Gastroesophageal sphincter (tissue), 4 donors: ENCODE results near the gene HOXD13. TPM values are rescaled to one million over a fixed set of nuclear protein-coding genes. Genes with fewer than 3 reads are reported as not detected.

Experiments
- ATAC-seq: fragments of 150-250 bp; one replicate; pipeline ENCODE4 v1.9.1; 2016; ENCODE audit warnings: mild to moderate bottlenecking, moderate library complexity
- H3K27ac ChIP-seq, 4 donors: fragments of 200-600 bp; sonication (generic) in 3 of 4; 1 replicate in 3 of 4; 2 replicates in 1 of 4; pipeline ENCODE4 v1.5.1; 2016 to 2019
- H3K27me3 ChIP-seq: fragments of 200-600 bp; sonication (generic); one replicate; pipeline ENCODE4 v1.5.1; 2019
- H3K36me3 ChIP-seq, 2 donors: fragments of 200-600 bp; sonication (generic); one replicate each; pipeline ENCODE4 v1.5.1; 2019; ENCODE audit warnings: control low read depth in 1 of 2
- H3K4me1 ChIP-seq, 3 donors: fragments of 200-600 bp; sonication (generic); 1 replicate in 2 of 3; 2 replicates in 1 of 3; pipeline ENCODE4 v1.5.1; 2016 to 2019; ENCODE audit warnings: control low read depth in 2 of 3
- H3K4me3 ChIP-seq, 2 donors: fragments of 200-600 bp; sonication (generic); one replicate each; pipeline ENCODE4 v1.5.1; 2019; ENCODE audit warnings: mild to moderate bottlenecking in 1 of 2, moderate library complexity in 1 of 2
- H3K9me3 ChIP-seq, 3 donors: fragments of 200-600 bp; sonication (generic); one replicate each; pipeline ENCODE4 v1.5.1; 2017 to 2019; ENCODE audit warnings: control low read depth in 2 of 3
- EP300 ChIP-seq: sonication (generic); formaldehyde crosslinking; IDR thresholded peaks from one replicate; pipeline ENCODE4 v1.6.1; 2017; ENCODE audit warnings: antibody characterized with exemption, mild to moderate bottlenecking
- POLR2A ChIP-seq, 2 donors: fragments of 450-650 bp; IDR thresholded peaks; one replicate each; pipeline ENCODE4 v1.6.1; 2017; ENCODE audit warnings: antibody characterized with exemption in 2 of 2, mild to moderate bottlenecking in 2 of 2, moderate library complexity in 1 of 2
- POLR2AphosphoS5 ChIP-seq: sonication (generic); formaldehyde crosslinking; IDR thresholded peaks from one replicate; pipeline ENCODE4 v1.6.1; 2017; ENCODE audit warnings: antibody characterized with exemption
- WGBS, 2 donors: methylation state at CpG; one replicate each; pipeline ENCODE4 v1.1.5; 2018; ENCODE audit warnings: low coverage in 1 of 2; 5-methylcytosine and 5-hydroxymethylcytosine counted together
- total RNA-seq, 4 donors: library from RNA; depleted of rRNA; stranded (reverse); fragments of >200 nt; gene quantifications; one replicate each; pipeline ENCODE4 v1.1.0, GENCODE V29; 2016
- TF ChIP-seq, protein P1 (sequence below), 4 experiments: fragments of 200-600 bp in 2 of 4; fragments of 450-650 bp in 2 of 4; sonication (generic) in 1 of 4; IDR thresholded peaks; one replicate each; pipeline ENCODE4 v1.5.1; 2017 to 2019; ENCODE audit warnings: antibody characterized with exemption in 4 of 4, mild to moderate bottlenecking in 2 of 4, moderate library complexity in 2 of 4

The HOXD13 gene
- total RNA-seq, 4 donors from 2014 or later, result not detected

DNA sequence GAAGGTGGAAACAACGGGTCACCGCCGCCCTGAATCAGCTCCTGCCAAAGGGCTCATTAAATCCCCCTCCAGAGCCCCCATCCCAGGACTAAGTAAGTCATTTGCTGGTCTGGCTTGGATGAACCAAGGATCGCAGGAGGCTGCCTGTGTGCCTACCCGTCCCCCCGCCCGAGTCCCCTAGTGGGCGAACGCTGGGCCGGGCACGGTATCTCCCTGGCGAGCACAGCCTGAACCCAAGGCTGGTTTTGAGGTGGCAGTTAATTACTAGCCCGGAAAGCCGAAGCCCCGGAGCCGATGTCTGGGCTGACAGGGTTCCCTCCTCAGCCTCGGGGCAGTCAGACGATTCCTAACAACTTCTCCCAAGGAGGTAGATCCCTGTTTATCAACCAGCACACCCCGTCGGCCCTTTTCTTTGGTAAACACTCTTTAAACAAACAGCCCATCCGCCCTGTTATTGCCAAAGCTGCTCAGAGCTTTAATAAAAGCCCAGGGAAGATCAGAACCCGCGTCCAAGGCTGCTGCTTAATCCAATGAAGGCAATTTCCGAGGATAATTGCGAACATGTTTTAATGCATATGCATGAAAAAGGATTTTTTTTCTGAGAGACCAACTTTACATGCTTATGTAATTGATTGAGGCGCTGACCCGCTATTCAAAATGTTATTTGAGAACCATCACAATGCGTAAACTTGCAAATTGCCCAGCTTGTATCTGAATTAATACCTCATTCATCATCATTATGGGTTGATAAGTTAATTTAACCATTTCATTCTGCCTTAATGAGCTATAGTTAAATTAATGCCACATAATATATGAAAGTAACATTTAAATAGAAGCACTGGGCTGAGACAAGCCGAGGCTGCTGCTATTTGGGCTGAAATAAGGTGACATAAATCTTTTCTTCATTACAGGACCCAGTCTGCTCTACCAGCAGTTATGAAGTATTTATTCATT lies 19.3 kb upstream of the HOXD13 start:
- Histone ChIP-seq H3K27ac (no peak overlapping the region), H3K27me3 (peaks cover 100% of the 10 kb centered on the region), H3K36me3 (no peaks in the 10 kb centered on the region), H3K4me1 (peaks cover 0 to 19% (median 3%) of the 10 kb centered on the region in 3 donors), H3K4me3 (no peak overlapping the region), H3K9me3 (peaks cover 0 to 14% (median 0%) of the 10 kb centered on the region in 3 donors)
- TF ChIP-seq, protein P1, sequence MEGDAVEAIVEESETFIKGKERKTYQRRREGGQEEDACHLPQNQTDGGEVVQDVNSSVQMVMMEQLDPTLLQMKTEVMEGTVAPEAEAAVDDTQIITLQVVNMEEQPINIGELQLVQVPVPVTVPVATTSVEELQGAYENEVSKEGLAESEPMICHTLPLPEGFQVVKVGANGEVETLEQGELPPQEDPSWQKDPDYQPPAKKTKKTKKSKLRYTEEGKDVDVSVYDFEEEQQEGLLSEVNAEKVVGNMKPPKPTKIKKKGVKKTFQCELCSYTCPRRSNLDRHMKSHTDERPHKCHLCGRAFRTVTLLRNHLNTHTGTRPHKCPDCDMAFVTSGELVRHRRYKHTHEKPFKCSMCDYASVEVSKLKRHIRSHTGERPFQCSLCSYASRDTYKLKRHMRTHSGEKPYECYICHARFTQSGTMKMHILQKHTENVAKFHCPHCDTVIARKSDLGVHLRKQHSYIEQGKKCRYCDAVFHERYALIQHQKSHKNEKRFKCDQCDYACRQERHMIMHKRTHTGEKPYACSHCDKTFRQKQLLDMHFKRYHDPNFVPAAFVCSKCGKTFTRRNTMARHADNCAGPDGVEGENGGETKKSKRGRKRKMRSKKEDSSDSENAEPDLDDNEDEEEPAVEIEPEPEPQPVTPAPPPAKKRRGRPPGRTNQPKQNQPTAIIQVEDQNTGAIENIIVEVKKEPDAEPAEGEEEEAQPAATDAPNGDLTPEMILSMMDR (IDR thresholded peaks at IDR 0.05), result no peak
- TF ChIP-seq POLR2AphosphoS5 (no peak), EP300 (no peak), POLR2A (IDR thresholded peaks at IDR 0.05) (no peak)
- WGBS, 2 donors, result 5 to 6% methylated on average over 8 to 12 of the region's 29 CpGs
- ATAC-seq, result no peak

DNA sequence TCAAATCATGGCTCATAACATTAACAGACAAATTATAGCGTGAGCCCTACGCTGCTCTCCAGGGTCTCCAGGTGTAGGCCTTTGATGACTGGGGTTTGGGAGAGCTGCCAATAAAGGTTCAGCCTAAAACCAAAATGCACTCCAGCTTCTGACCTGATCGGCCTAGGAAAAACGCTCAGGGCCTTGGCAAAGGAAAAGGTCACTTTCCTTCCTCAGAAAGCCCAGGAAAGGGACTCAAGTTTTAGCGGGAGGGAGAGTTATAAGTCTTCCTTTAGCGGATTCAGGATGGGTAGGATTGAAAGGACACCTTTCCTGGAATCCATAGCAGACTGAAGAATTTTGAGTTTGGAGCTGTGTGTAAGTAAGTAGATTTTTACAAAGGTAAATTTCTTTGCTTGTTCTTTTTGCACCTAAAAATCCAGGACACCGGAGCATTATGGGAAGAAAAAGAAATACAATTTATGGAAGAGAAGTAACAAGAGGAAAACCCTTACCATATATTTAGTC lies 17.5 kb upstream of the HOXD13 start:
- H3K27ac ChIP-seq, result no peak overlapping the region
- 17 to 39% methylated on average over 6 to 7 of the region's 7 CpGs for WGBS, 2 donors
- no peak for ATAC-seq
- no peak for TF ChIP-seq POLR2AphosphoS5
- TF ChIP-seq EP300, result no peak
- TF ChIP-seq POLR2A (IDR thresholded peaks at IDR 0.05), result no peak
- TF ChIP-seq, protein P1 (IDR thresholded peaks at IDR 0.05), result no peak
- H3K4me3 ChIP-seq, result no peak overlapping the region
- H3K9me3 ChIP-seq, result peaks cover 0 to 14% (median 0%) of the 10 kb centered on the region in 3 donors
- H3K36me3 ChIP-seq, result no peaks in the 10 kb centered on the region
- H3K27me3 ChIP-seq, result peaks cover 100% of the 10 kb centered on the region
- H3K4me1 ChIP-seq, result peaks cover 0 to 23% (median 9%) of the 10 kb centered on the region in 3 donors

DNA sequence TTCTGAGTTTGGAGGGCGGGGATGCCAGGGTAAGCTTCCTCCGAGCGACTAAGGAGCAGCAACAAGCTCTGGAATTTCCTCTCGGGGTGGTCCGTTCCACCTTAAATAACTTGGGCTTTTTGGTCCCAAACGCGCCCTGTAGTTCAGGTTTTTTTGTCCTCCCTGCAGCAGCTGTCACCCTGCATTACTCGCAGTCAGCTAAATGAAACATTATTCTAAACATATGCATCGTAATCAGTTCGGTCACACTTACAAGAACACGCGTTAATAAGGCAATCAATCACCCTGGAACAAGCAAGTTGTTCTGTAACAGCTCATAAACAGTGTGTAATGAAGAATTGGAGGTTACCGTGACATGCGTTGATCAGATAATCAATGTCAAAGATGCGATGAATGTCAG lies 17.0 kb upstream of the HOXD13 start:
- Histone ChIP-seq H3K36me3 (no peaks in the 10 kb centered on the region), H3K27me3 (peaks cover 100% of the 10 kb centered on the region), H3K9me3 (peaks cover 0 to 14% (median 0%) of the 10 kb centered on the region in 3 donors), H3K27ac (no peak overlapping the region), H3K4me3 (no peak overlapping the region), H3K4me1 (peaks cover 0 to 28% (median 9%) of the 10 kb centered on the region in 3 donors)
- no peak for ATAC-seq
- 6 to 7% methylated on average over 5 to 15 of the region's 15 CpGs for WGBS, 2 donors
- no peak for TF ChIP-seq EP300
- TF ChIP-seq, protein P1 (IDR thresholded peaks at IDR 0.05), result no peak
- no peak for TF ChIP-seq POLR2AphosphoS5
- no peak for TF ChIP-seq POLR2A (IDR thresholded peaks at IDR 0.05)

DNA sequence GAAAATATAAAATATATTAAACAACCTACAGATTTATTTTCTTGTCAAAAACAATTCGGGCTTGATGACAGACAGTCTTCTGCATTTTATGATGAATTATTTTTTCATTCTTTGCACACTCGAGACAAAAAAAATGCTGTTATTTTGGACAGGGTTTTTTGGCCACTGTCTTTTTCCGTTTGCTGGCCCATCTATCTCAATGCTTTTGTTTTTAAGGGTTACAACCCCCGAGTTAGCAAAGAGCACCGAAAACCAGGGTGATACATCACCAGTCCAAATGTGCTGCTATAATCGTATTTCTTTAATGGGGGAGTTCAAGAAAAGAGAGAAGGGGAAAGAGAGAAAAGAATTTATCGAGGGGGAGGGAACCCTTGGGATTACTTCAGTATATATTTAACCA lies 16.5 kb upstream of the HOXD13 start:
- H3K9me3 ChIP-seq, result peaks cover 0 to 20% (median 0%) of the 10 kb centered on the region in 3 donors
- H3K27ac ChIP-seq, result no peak overlapping the region
- peaks cover 0 to 34% (median 9%) of the 10 kb centered on the region in 3 donors for H3K4me1 ChIP-seq
- ATAC-seq, result no peak
- no peak overlapping the region for H3K4me3 ChIP-seq
- H3K27me3 ChIP-seq, result peaks cover 100% of the 10 kb centered on the region
- TF ChIP-seq POLR2AphosphoS5, result no peak
- no peak for TF ChIP-seq EP300
- no peak for TF ChIP-seq POLR2A (IDR thresholded peaks at IDR 0.05)
- TF ChIP-seq, protein P1 (IDR thresholded peaks at IDR 0.05), result no peak
- H3K36me3 ChIP-seq, result no peaks in the 10 kb centered on the region
- 15 to 25% methylated on average over 7 of the region's 7 CpGs for WGBS, 2 donors
